ENCODE data around the gene LGR4. TPM values are rescaled to one million over a fixed set of nuclear protein-coding genes. Genes with fewer than 3 reads are reported as not detected.

The LGR4 gene
- total and polyA plus RNA-seq, 7 donors = 11.3 to 44.3 (median 29.9) TPM

DNA sequence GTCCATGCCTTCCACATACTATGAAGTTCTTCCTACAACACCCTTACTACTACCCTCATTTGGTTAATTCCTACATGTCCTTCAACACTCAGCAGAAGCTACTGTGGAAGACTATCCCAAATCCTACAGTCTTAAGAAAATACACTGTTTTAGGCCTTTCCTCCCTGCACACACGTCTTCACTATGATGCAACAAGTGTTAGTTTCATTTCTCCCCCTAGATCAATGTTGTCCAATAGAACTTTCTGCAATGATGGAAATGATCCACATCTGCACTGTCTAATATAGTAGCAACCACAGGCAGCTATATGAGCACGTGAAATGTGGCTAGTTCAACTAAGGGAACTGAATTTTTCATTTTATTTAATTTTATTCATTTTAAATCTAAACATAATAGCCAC, 62.8 kb downstream of the LGR4 start:
- peaks cover 0 to 12% (median 0%) of the 10 kb centered on the region in 4 donors for H3K4me1 ChIP-seq
- intact Hi-C loops (cut with DNase I) = no loop called here
- H3K36me3 ChIP-seq = peaks cover 0 to 4% (median 0%) of the 10 kb centered on the region in 4 donors
- WGBS, 2 donors = 87% methylated on average over 2 of the region's 2 CpGs
- no peaks in the 10 kb centered on the region for H3K27me3 ChIP-seq
- H3K9me3 ChIP-seq = no peaks in the 10 kb centered on the region
- no peak overlapping the region for H3K4me3 ChIP-seq
- no peak for TF ChIP-seq EP300 (IDR thresholded peaks at IDR 0.05)
- TF ChIP-seq POLR2AphosphoS5 (IDR thresholded peaks at IDR 0.05) = no peak
- TF ChIP-seq, protein P1, sequence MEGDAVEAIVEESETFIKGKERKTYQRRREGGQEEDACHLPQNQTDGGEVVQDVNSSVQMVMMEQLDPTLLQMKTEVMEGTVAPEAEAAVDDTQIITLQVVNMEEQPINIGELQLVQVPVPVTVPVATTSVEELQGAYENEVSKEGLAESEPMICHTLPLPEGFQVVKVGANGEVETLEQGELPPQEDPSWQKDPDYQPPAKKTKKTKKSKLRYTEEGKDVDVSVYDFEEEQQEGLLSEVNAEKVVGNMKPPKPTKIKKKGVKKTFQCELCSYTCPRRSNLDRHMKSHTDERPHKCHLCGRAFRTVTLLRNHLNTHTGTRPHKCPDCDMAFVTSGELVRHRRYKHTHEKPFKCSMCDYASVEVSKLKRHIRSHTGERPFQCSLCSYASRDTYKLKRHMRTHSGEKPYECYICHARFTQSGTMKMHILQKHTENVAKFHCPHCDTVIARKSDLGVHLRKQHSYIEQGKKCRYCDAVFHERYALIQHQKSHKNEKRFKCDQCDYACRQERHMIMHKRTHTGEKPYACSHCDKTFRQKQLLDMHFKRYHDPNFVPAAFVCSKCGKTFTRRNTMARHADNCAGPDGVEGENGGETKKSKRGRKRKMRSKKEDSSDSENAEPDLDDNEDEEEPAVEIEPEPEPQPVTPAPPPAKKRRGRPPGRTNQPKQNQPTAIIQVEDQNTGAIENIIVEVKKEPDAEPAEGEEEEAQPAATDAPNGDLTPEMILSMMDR (IDR thresholded peaks at IDR 0.05) = no peak
- TF ChIP-seq POLR2A (IDR thresholded peaks at IDR 0.05) = no peak
- DNase-seq = no peak
- no peak overlapping the region for H3K27ac ChIP-seq

DNA sequence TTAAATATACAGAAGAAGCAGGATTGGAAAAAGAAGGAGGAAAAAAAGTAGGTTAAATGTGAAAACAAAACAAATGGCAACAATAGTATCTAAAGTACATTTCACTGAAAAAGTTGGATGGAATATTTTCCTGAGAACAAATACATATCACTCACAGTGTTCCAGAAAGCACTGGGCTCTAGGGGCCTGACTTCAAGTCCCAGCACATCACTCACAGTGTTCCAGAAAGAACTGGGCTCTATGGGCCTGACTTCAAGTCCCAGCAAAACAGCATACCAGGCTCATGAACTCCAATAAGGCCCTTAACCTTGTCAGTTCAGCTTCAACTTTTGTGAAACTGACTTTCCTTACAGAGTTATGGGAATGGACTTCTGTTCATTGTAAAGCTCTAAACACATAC, 63.5 kb downstream of the LGR4 start:
- intact Hi-C loops (cut with DNase I) = no loop called here
- Histone ChIP-seq H3K27ac (no peak overlapping the region), H3K4me3 (no peak overlapping the region), H3K36me3 (peaks cover 0 to 4% (median 0%) of the 10 kb centered on the region in 4 donors), H3K27me3 (no peaks in the 10 kb centered on the region), H3K4me1 (peaks cover 0 to 13% (median 0%) of the 10 kb centered on the region in 4 donors), H3K9me3 (no peaks in the 10 kb centered on the region)
- no peak for TF ChIP-seq EP300 (IDR thresholded peaks at IDR 0.05)
- TF ChIP-seq, protein P1 (IDR thresholded peaks at IDR 0.05) = no peak
- no peak for TF ChIP-seq POLR2AphosphoS5 (IDR thresholded peaks at IDR 0.05)
- no peak for TF ChIP-seq POLR2A (IDR thresholded peaks at IDR 0.05)
- DNase-seq = no peak

DNA sequence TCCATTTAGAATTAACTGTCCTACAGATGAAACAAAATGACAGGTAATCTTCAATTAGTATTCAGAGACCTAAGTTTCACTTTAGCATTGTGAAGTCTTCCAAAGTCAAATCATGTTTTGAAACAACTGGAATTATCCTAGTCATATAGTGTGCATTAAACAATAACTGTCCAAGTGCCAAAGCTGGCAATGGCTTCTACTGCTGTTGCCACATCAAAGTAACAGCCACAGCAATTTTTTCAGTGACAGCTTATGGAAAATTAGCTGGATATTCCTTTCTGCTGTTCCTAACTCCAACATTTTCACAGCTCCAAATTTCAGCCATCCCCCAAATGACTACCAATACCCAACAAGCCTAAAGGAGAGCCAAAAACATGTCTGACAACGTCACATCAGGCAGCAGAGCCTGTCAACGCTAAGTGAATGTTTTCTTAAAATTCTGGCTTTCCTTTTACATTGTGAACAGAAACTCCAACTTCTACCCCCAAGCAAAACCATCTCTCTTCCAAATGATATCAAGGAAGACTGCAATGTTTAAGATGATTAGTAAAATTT, 64.3 kb downstream of the LGR4 start:
- DNase-seq = no peak
- WGBS, 2 donors = 92 to 93% methylated on average over 2 of the region's 2 CpGs
- Histone ChIP-seq H3K4me1 (peaks cover 0 to 13% (median 0%) of the 10 kb centered on the region in 4 donors), H3K4me3 (no peak overlapping the region), H3K9me3 (no peaks in the 10 kb centered on the region), H3K27ac (no peak overlapping the region), H3K27me3 (no peaks in the 10 kb centered on the region), H3K36me3 (peaks cover 0 to 4% (median 0%) of the 10 kb centered on the region in 4 donors)
- intact Hi-C loops (cut with DNase I) = no loop called here
- no peak for TF ChIP-seq POLR2A (IDR thresholded peaks at IDR 0.05)
- no peak for TF ChIP-seq EP300 (IDR thresholded peaks at IDR 0.05)
- TF ChIP-seq, protein P1 (IDR thresholded peaks at IDR 0.05) = no peak
- TF ChIP-seq POLR2AphosphoS5 (IDR thresholded peaks at IDR 0.05) = no peak

DNA sequence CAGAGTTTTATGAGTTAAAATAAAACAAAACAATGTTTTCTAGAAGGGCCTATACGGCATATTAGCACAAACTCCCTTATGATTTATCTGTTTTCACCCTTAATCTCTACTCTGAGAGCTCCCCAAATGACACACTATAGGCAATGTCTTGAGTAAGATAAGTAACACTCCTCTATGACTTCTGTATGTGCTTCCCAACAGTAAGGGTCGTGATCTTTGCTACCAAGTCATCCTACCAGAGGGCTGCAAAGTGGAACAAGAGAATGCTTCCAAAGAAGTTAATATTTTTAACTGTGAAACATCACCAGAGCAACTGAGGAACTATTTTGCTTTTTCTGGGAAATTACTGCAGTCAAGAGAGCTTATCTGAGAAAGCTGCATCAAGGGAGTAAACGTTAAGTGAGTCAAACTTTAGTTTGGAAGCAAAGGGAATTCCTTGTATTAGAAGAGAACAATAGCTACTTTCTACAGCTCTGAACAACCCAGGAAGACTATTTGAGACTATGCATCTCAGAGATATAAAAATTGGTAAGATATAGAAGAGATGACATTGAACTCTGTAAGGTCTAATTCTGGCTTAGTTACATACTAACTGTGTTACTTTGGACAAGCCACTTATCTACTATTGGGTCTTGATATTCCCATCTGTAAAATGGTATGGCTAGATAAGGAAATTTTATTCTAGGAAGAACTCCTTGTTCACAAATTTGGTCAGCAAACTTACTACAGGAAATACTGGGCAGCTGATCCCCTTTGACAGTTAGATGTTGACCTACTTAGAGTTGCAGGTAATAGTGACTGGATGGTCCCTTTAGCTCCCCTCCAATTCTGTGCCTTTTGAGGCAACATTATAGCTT, 65.9 kb downstream of the LGR4 start:
- Histone ChIP-seq H3K9me3 (no peaks in the 10 kb centered on the region), H3K27ac (no peak overlapping the region), H3K36me3 (peaks cover 0 to 4% (median 0%) of the 10 kb centered on the region in 4 donors), H3K4me1 (peaks cover 0 to 9% (median 0%) of the 10 kb centered on the region in 4 donors), H3K27me3 (no peaks in the 10 kb centered on the region), H3K4me3 (no peak overlapping the region)
- intact Hi-C loops (cut with DNase I) = no loop called here
- 82 to 84% methylated on average over 3 of the region's 3 CpGs for WGBS, 2 donors
- DNase-seq = no peak
- TF ChIP-seq POLR2AphosphoS5 (IDR thresholded peaks at IDR 0.05) (no peak), EP300 (IDR thresholded peaks at IDR 0.05) (no peak), POLR2A (IDR thresholded peaks at IDR 0.05) (no peak)
- TF ChIP-seq, protein P1 (IDR thresholded peaks at IDR 0.05) = no peak
